Parietal lobe (tissue), 2 donors: ENCODE results near the gene PRR4. TPM values are rescaled to one million over a fixed set of nuclear protein-coding genes. Genes with fewer than 3 reads are reported as not detected.

Experiments
- small RNA-seq: library from RNA; depleted of rRNA; stranded (forward); fragments of <200 nt; gene quantifications from one replicate; pipeline ENCODE3, GENCODE V24; 2014; ENCODE audit warnings: low replicate concordance
- total RNA-seq: library from RNA; depleted of rRNA; stranded (reverse); fragments of >200 nt; gene quantifications from one replicate; pipeline ENCODE4 v1.2.3, GENCODE V29; 2014

PRR4 gene
- 13.5 TPM for total RNA-seq

GRCh38 chr12:10849425-10849878 is at the start of gene PRR4:
Gene PRR4 (minus strand): TSS chr12:10849475. CDS start chr12:10849437, 38 bp downstream.

GRCh38 chr12:10884086-10884725 is 34.9 kb upstream of the PRR4 start, which contains the start of gene PRH1:
Gene PRH1 (minus strand): TSS chr12:10884255. CDS start chr12:10884217, 38 bp downstream.

GRCh38 chr12:10826258-10826657 is 23.0 kb downstream of the PRR4 start, which contains the start of gene TAS2R10:
Gene TAS2R10 (minus strand): TSS chr12:10826358. CDS start chr12:10826269, 89 bp downstream.

GRCh38 chr12:10810068-10810467 is 39.2 kb downstream of the PRR4 start, which contains the start of gene TAS2R9:
Gene TAS2R9 (minus strand): TSS chr12:10810168. CDS start chr12:10810075, 93 bp downstream.

GRCh38 chr12:10807186-10807585 is 42.1 kb downstream of the PRR4 start, which contains the start of gene TAS2R8:
Gene TAS2R8 (minus strand): TSS chr12:10807286. CDS start chr12:10806980, 306 bp downstream.

GRCh38 chr12:10802587-10802986 is 46.7 kb downstream of the PRR4 start, which contains the start of gene TAS2R7:
Gene TAS2R7 (minus strand): TSS chr12:10802627. CDS start chr12:10802570, 57 bp downstream.

Small RNA genes within 50 kb of the gene (small RNA-seq; reads per million reads assigned to genes)
- not detected for gene PRR4

Other genes with a start within 250 kb of the PRR4 start
- 31.0 TPM for gene MAGOHB, start 235.9 kb downstream of the PRR4 start, total RNA-seq
- gene STYK1, start 175.4 kb downstream of the PRR4 start, total RNA-seq = 4.7 TPM
- gene YBX3, start 126.2 kb downstream of the PRR4 start, total RNA-seq = 7.5 TPM
- 0.94 TPM for gene TAS2R7, start 46.8 kb downstream of the PRR4 start, total RNA-seq
- 2.5 TPM for gene TAS2R8, start 42.2 kb downstream of the PRR4 start, total RNA-seq
- 2.8 TPM for gene TAS2R9, start 39.3 kb downstream of the PRR4 start, total RNA-seq
- gene TAS2R10, start 23.1 kb downstream of the PRR4 start, total RNA-seq = 15.0 TPM
- gene PRH1, start 34.8 kb upstream of the PRR4 start, total RNA-seq = 159 TPM
- gene TAS2R13, start 60.1 kb upstream of the PRR4 start, total RNA-seq = 25.0 TPM
- 2.8 TPM for gene PRH2, start 79.8 kb upstream of the PRR4 start, total RNA-seq
- 30.4 TPM for gene TAS2R14, start 89.8 kb upstream of the PRR4 start, total RNA-seq
- gene TAS2R50, start 137.4 kb upstream of the PRR4 start, total RNA-seq = 26.3 TPM
- 26.0 TPM for gene TAS2R20, start 148.8 kb upstream of the PRR4 start, total RNA-seq
- 41.9 TPM for gene TAS2R19, start 173.1 kb upstream of the PRR4 start, total RNA-seq
- 46.6 TPM for gene TAS2R31, start 181.9 kb upstream of the PRR4 start, total RNA-seq
- 14.4 TPM for gene TAS2R46, start 212.8 kb upstream of the PRR4 start, total RNA-seq
- 31.9 TPM for gene TAS2R43, start 242.8 kb upstream of the PRR4 start, total RNA-seq